ENCODE results near the gene UBTD2.
"Not testable (repeated sequence)": the region's sequence is repeated elsewhere in the genome, so short reads cannot be mapped to it uniquely, and the experiment has no call there.

The UBTD2 gene

DNA sequence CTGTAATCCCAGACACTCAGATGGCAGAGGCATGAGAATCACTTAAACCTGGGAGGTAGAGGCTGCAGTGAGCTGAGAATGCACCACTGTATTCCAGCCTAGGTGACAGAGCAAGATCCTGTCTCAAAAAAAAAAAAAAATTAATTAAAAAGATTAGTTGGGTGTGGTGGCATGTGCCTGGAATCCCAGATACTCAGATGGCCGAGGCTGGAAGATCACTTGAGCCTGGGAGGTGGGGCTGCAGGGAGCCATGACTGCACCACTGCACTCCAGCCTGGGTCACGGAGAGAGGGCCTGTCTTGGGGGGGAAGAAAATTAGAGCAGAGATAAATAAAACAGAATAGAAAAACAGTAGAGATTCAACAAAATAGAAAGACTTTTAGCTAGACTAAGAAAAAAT lies 34.9 kb downstream of the UBTD2 start:
- DNase-seq (ENCODE audit: low read depth): no peak

DNA sequence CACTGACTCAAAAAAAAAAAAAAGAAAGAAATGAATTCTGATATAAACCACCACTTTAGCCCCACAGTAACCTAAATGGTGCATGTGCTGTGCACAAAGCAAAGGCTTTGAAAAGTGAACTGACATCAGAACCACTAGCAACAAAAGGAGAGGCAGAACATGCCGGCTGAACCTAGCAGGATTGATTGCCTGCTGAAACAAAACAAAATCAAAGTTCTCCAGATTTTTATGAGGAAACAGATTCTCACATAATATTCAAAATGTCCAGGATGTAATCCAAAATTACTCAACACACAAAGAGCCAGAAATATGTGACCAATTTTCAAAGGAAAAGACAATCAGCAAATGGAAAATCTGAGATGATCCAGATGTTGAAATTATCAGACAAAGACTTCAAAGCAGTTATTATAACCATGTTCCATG lies 37.9 kb downstream of the UBTD2 start:
- DNase-seq (ENCODE audit: low read depth): no peak

DNA sequence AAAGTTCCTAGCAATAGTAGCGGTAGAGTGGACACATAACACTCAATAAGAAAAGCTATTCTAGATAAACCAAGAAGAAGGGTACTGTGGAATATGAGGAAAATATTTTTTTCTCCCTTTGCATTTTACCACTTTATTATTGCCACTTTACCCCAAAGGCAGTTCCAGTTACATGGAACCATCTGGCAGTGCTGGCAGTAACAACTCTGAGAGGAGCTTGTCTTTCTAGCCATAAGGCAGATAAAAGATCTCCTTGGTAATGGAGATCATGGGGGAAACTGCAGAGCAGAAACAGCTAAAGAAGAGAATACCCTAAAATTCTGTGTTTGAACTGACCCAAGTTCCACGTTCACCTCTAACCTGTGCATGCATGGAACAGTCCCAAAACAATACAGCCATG lies 38.5 kb downstream of the UBTD2 start:
- DNase-seq (ENCODE audit: low read depth): no peak

DNA sequence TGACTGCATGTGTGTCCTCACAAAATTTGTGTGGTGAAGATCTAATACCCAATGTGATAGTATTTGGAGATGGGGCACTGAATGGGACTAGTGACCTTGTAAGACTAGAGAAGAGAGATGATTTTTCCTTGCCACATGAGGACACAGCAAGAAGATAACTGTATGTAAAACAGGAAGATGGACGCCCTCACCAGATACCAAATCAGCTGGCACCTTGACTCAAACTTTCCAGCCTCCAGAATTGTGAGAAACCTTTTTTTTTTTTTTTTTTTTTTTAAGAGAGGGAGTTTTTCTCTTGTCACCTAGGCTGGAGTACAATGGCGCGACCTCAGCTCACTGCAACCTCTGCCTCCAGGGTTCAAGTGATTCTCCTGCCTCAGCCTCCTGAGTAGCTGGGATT lies 40.3 kb downstream of the UBTD2 start:
- no peak for DNase-seq (ENCODE audit: low read depth)

DNA sequence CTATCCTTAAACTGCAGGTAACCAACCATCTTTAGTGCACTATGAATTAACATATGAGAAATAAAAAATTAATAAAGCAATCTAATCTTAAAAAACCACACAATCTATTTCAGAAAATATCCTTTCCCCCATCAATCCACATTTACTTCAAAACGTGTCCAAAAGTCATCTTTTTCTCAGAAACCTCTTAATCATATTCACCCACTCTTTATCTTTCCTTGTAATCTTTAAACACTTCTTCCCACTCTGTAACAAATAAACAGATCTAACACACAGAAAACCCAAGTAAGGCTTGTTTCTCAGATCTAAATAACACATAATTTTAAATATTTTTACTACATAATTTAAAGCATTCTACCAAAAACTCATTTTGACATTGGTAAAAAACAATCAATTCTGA lies 45.2 kb downstream of the UBTD2 start:
- no peak for DNase-seq (ENCODE audit: low read depth)

DNA sequence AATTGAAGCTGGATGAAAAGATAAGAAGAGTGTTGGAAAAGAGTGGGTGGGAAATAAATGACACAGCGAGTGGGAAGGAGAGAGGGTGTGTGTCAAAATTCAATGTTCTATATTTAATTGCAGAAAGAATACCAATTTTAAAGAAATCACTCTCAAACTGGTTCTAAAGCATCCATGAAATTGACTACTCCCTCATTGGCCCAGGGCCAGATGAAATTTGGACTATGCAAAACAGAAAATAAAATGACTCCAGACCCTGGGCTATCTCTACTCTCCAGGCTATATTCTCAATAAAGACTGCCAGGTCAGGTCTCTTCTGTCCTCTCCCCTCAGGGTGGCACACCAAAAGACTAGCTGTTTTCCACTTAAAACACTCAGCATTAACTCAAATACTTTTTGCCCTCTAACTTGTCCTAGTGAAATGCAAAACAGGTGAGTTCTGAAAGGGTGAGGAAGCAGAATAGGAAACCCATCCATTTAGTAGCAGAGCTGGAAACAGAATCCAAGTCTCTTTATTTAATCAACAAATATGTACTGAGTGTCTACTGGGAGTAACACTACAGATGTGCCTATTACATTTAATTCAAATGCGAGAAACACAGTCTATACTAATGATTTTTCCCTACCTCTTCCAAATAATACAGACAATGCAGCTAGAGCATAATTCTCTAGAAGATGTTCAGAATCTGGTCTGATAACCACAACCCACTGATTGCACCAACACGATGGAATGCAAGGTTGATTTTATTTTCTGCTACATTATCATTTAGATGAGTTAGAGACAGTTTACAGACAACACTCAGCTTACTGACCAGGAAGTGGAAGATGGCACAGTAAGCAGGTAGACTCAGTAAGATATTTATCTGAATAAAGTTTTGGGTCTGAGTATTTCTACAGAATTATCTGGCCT lies 47.5 kb downstream of the UBTD2 start:
- DNase-seq (ENCODE audit: low read depth): no peak

DNA sequence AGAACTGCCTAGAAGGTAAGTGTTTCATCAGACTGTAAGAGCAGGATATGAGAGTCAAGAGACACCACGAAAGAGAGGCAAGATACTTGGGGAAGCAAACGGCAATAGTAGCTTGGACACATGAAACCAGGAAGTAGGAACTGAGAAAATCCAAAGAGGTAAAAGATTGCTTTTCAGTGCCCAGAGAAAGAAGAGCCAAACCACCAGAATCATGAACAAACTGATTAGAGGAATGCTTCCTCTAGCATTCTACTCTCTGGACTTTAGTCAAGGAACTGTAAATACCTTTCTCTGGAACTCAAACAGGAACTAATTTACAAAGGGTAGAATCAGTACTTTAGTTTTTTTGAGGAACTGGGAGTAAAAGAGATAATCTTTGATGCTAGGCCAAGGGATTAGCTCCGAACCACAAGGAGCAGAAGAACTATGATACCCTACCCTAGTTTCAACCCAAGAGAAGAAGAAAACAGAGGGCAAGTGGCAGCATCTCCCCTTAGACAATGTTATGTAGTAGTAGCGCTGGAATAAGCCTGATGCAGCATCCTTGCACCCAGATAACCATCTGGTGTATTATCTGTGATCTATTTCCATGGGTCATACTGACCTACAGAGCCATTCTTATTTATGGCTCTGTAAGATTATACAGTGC lies 48.3 kb downstream of the UBTD2 start:
- no peak for DNase-seq (ENCODE audit: low read depth)

DNA sequence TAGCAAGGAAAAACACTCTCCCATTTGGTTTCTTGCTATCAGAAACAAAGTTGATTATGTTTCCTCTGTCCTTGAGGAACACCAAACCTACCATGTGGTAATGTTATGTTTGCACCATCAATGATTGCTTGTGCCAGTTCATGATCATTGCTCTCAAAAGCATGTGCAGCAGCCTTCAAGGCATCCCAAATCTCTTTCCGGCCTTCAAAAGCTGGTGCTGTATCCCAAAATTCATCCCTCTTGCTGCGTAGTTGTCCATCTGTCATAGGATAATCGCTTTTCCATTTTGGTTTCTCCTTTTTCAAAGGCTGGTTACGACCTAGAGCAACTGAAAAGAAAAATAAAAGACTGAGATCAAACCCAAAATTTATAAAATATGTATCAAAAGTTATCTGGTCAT lies 49.5 kb downstream of the UBTD2 start:
- DNase-seq (ENCODE audit: low read depth): no peak

DNA sequence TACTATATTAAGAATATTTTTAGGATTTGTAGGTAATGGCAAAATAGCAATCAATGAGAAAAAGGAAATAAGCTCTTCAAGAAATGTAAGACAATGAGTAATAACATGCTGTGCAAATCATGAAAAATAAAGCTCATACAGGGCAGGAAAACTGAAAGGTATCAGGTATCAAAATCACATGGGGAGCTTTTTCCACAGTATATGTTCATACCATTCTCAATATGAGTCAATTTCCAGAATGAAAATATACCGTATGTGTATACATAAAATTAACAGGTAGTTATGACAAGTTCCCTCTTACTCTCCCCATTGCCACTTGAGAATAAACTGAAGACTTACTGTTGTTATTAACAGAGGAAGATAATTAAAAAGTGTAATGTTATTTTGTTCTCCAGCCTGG lies 53.7 kb downstream of the UBTD2 start:
- DNase-seq (ENCODE audit: low read depth): no peak

DNA sequence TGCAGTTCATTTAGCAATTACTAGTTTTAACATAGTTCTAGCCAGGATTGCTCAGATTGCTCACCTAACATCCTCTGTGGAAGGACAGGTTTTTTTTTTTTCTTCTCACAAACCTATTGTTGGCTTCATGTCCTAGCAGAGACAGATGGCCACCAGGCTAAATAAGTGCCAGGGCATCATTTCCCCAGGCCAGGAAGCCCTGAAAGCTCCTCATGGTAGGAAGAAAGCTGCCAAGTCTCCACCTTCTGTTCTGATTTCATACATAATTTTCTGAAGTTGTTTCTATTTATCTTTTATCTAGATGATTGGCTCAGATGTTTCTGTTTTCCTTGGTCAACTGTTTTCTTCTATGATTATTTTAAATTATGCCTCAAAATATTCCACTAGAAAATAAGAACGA lies 58.6 kb downstream of the UBTD2 start:
- no peak for DNase-seq (ENCODE audit: low read depth)

DNA sequence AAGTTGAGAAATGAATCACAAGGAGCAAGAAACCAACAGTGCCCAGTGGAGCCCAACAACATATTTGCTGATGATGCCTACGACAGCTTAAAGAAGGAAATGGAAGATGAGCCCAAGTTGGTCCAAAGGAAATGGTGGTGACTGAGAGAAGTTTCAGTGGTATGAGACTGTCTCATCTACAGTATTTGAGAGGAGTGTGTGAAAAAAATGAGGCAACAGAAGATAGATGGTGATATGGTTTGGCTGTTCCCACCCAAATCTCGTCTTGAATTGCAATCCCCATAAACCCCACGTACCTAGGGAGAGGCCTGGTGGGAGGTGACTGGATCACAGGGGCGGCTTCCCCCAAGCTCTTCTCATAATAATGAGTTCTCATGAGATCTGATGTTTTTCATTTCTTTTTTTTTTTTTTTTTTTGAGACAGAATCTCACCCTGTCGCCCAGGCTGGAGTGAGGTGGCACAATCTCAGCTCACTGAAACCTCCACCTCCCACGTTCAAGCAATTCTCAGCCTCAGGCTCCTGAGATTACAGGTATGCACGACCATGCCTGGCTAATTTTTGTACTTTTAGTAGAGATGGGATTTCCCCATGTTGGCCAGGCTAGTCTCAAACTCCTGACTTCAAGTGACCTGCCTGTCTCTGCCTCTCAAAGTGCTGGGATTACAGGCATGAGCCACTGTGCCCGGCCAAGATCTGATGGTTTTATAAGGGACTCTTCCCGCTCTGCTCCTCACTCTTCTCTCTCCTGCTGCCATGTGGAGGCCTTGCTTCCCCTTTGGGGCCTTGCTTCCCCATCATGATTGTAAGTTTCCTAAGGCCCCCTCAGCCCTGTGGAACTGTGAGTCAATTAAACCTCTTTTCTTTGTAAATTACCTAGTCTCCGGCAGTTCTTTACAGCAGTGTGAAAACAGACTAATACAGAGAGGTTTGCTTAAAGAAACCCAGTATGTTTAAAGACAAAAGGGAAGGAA lies 59.4 kb downstream of the UBTD2 start:
- DNase-seq (ENCODE audit: low read depth): no peak

DNA sequence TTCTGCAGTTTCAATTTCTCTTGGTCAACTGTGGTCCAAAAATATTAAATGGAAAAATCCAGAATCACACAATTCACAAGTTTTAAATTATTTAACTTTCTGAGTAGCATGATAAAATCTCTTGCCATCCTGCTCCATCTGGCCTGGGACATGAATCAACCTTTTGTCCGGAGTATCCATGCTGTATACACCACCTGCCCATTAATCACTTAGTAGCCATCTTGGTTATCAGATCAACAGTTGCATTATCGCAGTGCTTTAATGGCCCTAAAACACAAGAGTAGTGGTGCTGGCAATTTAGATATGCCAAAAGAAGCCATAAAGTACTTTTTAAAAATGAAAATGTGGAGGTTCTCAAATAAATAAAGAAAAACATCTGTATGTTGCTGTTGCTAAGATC lies 64.3 kb downstream of the UBTD2 start:
- DNase-seq (ENCODE audit: low read depth): no peak

DNA sequence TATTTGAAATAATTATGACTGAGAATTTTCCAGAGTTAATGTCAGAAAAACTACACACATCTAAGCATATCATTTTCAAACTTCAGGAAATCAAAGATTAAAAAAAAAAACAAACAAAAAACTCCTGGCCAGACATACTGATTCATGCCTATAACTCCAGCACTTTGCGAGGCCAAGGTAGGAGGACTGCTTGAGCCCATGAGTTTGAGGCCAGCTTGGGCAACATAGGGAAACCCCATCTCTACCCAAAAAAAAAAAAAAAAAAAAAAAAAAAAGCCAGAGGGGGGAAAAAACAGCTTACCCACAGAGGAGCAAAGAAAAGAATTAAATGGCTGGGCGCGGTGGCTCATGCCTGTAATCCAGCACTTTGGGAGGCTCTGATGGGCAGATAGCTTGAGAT lies 67.2 kb downstream of the UBTD2 start:
- no peak for DNase-seq (ENCODE audit: low read depth)

DNA sequence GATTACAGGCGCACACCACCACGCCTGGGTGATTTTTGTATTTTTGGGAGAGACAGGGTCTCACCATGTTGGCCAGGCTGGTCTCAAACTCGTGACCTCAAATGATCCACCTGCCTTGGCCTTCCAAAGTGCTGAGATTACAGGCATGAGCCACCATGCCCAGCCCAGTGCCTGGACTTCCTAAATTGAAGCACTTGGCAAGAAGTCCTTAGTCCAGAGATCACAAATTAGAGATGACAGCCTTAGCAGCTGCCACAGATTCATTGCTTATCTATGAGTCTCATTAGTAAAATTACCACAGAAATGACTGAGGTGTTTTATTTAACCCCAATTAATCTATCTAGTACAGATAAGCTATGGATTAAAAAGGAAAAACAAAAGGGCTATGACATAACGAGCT lies 70.4 kb downstream of the UBTD2 start:
- DNase-seq (ENCODE audit: low read depth): no peak

DNA sequence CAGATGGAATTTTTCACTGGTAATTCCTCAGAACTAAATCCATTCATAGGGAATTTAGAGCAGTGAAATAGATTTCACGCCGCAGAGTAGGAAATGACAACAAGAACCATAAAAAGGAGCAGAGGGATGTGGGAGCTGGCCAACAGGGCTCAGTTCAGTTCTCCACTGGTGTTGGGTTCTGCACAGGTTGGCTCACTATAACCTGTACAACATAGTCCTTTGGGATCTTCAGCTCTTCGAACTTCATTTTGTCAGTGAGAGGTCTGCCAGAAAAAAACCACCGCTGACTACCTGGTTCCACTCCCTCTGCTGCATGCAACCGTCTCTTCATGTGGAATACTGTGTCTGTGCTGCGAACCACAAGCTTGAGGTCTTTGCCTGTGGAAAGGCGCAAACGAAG lies 71.9 kb downstream of the UBTD2 start:
- DNase-seq (ENCODE audit: low read depth): no peak

DNA sequence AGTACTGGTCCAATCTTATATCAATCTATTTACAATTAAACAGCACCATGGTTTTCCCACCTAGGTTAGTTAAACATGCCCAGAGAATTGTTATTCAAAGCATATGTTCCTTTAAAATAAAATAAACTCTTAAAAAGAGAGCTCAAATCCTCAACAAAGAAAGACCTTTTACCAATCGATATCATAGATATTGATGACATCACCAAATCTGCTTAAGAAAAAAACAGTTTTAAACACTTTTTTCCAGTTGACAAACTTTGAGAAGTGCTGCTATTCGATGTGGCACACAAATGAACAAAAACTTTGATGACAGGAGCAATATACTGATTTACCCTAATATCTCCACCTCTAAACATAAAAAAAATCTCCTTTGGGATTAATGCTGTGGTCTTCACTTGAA lies 73.8 kb downstream of the UBTD2 start:
- no peak for DNase-seq (ENCODE audit: low read depth)

DNA sequence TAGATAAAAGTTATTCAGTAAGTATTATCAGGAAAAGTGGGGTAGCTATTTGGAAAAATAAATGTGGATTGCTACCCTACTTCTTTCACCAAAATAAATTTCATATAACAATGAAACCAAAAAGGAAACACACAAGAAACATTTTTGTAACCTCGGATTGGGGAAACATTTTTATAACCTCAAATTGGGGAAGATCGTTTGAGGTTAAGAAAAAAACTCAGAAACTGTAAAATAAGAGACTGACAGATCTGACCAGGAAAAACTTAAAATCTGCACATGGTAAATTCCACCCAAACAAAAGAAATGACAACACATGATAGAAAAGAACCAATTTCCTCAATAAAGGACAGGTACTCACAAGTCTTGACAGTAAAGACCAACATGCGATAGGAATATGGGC lies 76.1 kb downstream of the UBTD2 start:
- no peak for DNase-seq (ENCODE audit: low read depth)

DNA sequence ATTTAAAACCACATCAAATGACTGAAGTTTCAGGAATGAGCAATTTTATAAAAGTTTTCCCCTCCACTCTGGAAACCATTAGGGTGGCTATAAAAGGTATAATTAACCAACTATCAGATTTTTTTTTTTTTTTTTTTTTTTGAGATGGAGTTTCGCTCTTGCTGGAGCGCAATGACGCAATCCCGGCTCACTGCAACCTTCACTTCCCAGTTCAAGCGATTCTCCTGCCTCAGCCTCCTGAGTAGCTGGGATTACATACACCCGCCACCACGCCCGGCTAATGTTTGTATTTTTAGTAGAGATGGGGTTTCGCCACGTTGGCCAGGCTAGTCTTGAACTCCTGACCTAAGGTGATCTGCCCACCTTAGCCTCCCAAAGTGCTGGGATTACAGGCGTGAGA lies 77.6 kb downstream of the UBTD2 start:
- not testable (repeated sequence) for DNase-seq (ENCODE audit: low read depth)

DNA sequence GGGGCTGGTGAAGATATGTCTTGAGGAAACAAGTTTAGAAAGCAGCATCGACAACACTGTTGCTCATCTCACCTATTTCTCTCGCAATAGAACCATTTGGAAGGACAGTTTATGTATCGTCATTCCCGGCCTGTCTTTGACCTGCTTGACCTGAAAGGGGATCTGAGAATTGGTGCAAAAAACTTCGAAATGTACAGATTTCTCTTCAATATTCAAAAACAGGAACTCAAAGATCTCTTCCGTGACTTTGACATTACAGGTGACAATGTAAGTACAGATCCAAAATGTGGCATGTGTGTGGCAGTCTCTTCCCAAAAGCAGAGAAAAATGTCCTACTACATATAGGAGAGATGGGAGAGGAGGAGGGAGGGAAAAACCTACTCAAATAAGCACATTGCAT lies 83.1 kb downstream of the UBTD2 start:
- DNase-seq (ENCODE audit: low read depth): no peak

DNA sequence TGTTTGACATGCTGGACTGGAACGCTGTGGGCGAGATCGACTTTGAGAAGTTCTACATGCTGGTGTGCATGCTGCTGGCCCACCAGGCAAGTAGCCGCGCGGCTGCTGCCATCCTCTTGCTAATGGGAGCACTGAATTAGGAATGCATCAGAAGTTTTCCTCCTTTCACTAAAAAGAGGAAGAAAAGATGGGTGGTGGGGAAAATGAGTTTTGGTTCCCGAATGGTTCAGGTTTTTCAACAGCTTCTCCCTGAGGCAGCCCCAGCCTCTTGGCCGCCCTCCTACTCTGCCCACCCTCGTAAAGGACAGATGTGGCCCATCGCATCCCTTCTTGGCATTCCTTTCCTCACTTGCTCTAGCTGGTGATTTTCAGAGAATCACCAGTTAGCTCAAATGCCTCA lies 84.1 kb downstream of the UBTD2 start:
- no peak for DNase-seq (ENCODE audit: low read depth)

DNA sequence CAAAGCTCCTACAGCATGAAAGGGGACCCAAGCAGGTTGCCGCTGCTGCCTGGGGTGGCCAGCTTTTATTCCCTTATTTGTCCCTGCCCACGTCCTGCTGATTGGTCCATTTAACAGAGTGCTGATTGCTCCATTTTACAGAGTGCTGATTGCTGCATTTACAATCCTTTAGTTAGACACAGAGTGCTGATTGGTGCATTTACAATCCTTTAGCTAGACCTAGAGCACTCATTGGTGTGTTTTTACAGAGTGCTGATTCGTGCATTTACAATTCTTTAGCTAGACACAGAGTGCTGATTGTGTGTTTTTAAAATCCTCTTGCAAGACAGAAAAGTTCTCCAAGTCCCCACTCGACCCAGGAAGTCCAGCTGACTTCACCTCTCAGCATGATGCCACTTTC lies 85.8 kb downstream of the UBTD2 start:
- DNase-seq (ENCODE audit: low read depth): not testable (repeated sequence)

DNA sequence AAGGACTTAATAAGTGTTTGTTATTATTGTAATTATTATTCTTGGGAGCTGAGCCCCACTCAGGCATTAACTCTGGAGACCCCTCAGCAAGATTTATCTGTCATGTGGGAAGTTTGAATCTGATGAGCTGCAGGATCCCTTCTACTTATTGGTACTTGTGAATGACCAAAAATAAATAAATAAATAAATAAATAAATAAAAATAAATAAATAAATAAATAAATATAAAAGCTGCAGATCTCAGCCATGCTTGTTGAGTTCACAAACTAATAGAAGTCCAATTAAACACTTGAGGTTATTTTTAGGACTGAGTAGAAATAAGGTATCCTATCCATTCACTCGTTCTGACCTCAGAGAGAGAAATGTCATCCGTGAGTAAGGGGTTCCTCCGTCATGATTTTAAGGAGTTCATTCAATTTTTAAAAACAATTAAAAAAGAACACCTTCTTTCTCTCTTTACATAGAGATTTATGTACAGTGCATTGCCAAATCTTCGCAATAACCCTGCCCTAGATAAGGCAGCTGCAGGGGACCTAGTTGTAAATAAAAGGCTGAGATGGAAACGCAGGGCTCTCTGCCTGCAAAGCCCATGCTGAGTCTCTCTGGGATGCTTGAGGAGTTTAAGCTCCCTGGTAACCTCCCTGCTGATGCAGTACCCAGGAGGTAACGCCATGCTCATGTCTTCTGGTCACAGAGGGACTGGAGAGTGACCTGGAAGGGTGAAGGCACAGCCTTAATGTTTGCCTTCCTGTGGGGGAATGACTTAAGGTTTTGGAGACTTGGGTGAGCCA lies 88.4 kb downstream of the UBTD2 start:
- no peak for DNase-seq (ENCODE audit: low read depth)

Data from HS-5 (cell line).